Skin epidermis (tissue), 12 donors: Measurements from ENCODE around the gene HSPB8.

Source experiments
- H3K27ac ChIP-seq, 21 experiments: fragments of 200-600 bp; sonication (generic) in 11 of 21; one replicate each; pipeline ENCODE4 v1.5.0; 2020; ENCODE audit warnings: mild to moderate bottlenecking in 3 of 21, inconsistent platforms in 2 of 21, moderate library complexity in 2 of 21
- H3K4me3 ChIP-seq, 7 experiments: fragments of 200-600 bp; sonication (generic) in 2 of 7; one replicate each; pipeline ENCODE4 v1.5.0; 2020; ENCODE audit warnings: inconsistent platforms in 2 of 7, mild to moderate bottlenecking in 2 of 7, moderate library complexity in 1 of 7

Gene HSPB8, protein sequence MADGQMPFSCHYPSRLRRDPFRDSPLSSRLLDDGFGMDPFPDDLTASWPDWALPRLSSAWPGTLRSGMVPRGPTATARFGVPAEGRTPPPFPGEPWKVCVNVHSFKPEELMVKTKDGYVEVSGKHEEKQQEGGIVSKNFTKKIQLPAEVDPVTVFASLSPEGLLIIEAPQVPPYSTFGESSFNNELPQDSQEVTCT

DNA sequence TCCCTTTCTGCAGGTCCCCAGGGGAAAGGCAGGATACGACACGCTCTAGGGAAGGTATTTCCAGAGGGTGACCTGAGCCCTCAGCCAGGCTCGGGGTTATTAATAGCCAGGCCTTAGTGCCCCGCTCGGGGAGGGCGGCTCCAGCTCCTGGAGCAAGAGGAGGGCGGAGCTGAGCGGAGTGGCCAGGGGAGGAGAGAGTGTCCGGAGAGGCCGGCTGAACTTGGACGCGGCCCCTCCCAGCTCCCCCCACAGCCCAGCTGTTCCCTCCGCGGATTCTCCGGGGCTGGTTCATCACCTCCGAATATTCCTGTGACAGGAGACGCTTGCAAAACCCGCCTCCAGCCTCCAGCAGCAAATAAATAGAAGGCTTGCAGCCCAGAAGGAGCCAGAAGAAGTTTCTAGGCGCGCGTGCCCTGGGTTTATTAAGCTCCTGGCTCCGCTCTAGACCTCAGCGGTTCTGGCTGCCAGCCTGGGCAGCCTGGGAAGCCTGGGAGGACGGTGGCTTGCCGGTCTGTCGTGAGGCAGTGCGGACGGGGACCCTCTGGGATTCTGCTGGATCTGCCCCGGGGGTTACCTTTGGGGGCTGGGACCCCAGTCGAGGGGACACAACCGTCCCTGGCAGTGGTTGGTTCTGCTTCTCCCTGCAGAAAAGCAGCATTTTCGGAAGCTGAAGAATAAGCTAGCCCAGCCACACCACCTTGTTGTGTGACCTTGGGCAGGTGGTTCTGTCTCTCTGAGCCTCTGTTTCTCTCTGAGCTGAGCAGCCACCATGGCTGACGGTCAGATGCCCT is at the start of gene HSPB8:
Gene HSPB8, plus strand, starts transcription at position 388 of the 791 bp plus-strand sequence. Its CDS starts 382 bp downstream, at position 770.
- Histone ChIP-seq H3K27ac (peak within 1 kb of the TSS in 18 of 21 experiments; percentile 6 to 87 (median 64)), H3K4me3 (peak within 1 kb of the TSS; percentile 1 to 44 (median 28))

DNA sequence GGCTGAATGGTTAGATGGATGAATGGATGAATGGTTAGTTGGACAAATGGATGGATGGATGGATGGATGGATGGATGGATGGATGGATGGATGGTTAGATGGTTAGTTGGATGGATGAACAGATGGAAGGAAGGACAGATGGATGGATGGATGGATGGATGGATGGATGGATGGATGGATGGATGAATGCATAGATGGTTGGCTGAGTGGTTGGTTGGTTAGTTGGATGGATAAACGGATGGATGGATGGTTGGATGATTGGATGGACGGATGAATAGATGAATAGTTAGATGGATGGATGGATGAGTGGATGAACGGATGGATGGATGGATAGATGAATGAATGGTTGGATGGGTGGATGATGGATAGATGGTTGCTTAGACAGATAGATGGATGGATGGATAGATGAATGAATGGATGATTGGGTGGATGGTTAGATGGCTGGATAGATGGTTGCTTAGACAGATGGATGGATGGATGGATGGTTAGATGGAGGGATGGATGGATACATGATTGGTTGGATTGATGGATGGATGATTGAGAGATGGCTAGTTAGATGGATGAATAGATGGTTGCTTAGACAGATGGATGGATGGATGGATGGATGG is 48.8 kb upstream of the HSPB8 start:
- Histone ChIP-seq H3K27ac (no peak overlapping the region), H3K4me3 (no peak overlapping the region)

DNA sequence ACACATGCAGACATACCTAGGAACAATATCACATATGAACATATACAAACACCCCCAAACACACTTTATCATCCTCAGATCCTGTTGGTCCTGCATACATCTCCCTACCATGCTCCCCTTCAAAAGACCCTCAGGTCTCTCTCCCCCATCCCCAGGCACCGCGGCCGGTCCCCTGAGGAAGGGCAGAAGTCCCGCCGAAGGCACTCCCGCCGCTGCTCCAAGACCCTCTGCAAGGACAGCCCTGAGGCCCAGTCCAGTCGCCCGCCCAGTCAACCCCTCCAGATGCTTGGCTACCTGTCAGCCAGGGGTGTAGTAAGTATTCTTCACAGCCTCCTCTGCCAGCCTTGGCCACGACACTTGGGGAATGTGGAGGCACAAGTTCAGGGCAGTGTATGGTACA is 48.2 kb upstream of the HSPB8 start:
- H3K4me3 ChIP-seq: no peak overlapping the region
- H3K27ac ChIP-seq: no peak overlapping the region

DNA sequence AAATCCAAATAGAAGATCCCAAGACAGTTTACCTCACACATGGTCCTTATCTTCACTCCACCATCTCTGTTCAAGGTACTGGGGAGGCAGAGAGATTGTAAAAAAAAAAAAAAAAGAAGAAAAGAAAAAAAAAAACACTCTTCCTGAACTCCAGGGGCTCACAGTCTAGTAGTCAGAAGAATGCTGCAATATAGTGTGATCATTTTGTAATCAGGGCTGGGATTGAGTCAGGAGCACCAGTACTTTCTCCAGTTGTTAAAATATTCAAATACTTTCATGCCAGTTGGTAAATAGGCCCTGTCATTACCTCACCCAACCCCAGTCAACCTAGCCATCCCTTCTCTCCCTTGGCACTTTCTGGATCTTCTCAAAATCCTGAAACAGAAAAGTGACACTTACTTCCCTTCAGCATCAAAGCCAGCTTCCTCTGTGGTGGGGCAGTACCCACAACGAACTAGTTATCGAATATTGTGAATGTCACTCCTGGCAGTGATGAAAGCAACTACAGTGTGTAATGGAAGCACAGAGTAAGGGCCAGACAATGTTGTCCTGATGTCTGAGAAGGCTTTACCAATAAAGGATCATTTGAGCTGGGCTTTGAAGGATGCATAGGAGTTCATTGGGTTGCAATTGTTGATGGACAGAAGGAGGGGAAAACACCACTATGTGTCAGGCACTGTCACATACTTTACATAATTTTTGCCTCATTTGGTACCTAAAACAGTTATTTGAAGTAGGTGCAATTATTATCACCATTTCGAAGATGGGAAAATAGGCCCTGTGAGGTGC is 44.3 kb upstream of the HSPB8 start:
- no peak overlapping the region for H3K27ac ChIP-seq
- no peak overlapping the region for H3K4me3 ChIP-seq

DNA sequence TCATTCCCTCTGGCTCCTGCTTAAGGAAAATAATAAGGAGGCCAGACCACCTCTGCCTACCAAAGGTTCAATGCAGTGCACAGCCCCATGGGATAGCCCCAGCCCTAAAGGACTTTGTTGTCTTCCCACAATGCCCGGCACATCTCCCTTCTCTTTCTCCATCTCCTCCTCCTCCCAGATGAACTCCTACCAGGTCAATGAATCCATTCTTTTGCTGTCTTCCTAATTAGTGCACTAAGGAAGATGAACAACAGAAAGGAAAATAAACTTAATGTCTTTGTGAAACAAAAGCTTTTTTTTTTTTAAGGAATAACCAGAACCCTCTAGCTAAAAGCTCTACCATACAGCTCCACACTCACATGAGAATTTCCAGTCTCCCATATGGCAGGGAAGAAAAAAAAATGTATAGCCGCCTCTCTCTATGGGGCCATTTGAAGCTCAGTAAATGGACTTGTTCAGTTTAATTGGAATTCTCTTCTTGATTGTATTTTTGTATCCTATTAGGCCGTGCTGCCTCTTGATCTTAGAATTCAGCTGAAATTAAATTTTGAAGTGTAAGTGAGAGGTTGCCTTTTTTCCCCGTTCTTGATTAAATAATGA is 41.8 kb upstream of the HSPB8 start:
- no peak overlapping the region for H3K4me3 ChIP-seq
- no peak overlapping the region for H3K27ac ChIP-seq

DNA sequence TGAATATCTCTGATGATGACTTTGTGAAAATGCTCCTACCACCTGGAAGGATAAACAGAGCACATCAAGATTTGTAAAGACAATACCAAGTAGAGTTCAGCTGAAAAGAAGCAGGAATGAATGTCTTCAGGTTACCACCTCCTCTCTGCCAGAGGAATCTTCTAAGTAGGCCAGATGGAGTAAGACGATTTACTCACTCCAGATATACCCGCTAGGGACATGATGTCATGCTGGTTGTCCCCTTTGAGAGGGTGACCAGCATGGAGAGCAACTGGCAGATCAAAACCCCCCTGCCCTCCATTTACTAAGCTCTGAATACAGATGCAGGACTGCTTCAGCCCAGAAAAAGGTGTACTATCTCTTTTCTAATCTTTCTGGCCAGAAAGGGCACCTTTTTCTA is 39.3 kb upstream of the HSPB8 start:
- H3K4me3 ChIP-seq: no peak overlapping the region
- no peak overlapping the region for H3K27ac ChIP-seq

DNA sequence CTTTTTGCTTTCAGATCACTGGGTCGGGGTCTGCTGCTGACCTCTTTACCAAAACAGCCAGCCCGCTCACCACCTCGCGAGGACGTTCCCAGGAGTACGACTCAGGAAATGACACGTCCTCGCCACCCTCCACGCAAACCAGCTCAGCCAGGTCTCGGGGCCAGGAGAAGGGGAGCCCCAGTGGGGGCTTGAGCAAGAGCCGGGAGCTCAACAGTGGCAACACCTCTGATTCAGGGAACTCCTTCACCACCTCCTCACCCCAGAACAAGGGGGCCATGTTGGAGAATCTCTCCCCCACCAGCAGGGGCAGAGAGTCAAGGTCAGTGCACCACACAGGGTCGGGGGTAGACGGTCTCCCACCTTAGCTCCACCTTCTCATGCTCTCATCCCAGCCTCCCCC is 33.4 kb upstream of the HSPB8 start:
- no peak overlapping the region for H3K27ac ChIP-seq

DNA sequence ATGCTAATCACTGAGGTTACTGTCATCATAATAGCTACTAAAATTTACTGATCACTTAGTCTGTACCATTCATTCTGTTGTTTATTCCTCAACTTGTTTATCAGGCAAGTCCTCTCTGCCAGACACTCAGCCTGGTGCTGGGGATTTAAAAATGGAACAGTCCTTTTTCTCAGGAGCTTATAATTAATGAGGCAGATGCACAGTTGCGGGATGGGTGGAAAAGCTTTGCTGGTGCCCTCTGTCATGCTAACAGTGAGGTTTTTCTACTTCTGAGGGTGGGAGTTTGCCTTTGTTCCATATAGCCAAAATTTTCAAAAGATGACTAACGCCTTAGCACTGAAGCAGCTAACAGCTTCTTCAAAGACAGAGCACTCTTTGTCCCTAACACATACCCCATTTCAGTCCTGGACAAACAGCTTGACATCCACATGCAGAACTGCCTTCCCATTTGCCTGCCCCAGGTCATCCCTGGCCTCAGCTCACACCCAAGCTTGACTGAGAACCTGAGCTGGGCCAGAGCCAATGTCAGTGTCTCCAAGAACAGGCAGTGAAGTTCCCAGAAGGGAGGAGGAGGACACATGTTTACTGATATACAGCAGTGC is 30.8 kb upstream of the HSPB8 start:
- no peak overlapping the region for H3K27ac ChIP-seq
- no peak overlapping the region for H3K4me3 ChIP-seq

More for the DNA sequence above, 33.4 kb upstream of the HSPB8 start:
- H3K4me3 ChIP-seq: no peak overlapping the region

DNA sequence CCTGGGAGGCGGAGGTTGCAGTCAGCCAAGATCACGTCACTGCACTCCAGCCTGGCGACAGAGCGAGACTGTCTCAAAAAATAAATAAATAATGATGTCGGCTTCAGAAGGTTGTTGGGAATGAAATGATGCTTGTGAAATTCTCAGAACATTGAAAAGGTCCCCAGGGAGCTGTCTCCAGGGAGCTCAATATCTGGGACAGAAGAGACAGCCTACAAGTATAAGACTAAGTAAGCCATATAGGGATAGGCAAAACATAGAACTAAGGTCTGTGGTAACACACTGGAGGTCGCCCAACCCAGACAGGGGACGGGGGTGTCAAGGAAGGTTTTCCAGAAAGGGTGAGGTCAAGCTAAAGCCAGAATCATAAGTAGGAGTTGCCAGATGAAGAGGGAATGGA is 29.5 kb upstream of the HSPB8 start:
- H3K4me3 ChIP-seq: no peak overlapping the region
- H3K27ac ChIP-seq: no peak overlapping the region

DNA sequence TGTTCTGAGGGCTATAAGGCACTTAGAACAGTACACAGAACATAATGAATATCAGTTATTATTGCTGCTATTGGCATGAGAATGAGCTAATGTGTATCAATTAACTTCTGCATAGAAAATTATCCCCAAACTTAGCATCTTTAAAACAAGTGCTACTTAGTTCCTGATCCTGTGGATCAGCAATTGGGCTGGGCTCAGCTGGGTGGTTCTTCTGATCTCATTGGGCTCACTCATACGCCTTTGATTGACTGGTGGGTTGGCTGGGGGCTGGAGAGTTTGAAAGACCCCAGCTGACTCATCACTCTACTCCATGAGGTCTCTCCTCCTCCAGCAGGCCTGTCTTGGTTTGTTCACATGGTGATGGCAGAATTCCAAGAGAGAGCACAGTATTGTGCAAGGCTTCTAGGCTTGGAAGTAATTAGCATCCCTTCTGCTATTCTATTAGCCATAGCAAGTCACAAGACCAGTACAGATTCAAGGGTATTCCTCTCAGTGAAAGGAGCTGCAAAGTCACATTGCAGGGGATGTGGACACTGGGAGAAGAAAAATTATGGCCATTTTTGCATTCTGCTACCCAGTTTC is 27.2 kb upstream of the HSPB8 start:
- no peak overlapping the region for H3K27ac ChIP-seq

DNA sequence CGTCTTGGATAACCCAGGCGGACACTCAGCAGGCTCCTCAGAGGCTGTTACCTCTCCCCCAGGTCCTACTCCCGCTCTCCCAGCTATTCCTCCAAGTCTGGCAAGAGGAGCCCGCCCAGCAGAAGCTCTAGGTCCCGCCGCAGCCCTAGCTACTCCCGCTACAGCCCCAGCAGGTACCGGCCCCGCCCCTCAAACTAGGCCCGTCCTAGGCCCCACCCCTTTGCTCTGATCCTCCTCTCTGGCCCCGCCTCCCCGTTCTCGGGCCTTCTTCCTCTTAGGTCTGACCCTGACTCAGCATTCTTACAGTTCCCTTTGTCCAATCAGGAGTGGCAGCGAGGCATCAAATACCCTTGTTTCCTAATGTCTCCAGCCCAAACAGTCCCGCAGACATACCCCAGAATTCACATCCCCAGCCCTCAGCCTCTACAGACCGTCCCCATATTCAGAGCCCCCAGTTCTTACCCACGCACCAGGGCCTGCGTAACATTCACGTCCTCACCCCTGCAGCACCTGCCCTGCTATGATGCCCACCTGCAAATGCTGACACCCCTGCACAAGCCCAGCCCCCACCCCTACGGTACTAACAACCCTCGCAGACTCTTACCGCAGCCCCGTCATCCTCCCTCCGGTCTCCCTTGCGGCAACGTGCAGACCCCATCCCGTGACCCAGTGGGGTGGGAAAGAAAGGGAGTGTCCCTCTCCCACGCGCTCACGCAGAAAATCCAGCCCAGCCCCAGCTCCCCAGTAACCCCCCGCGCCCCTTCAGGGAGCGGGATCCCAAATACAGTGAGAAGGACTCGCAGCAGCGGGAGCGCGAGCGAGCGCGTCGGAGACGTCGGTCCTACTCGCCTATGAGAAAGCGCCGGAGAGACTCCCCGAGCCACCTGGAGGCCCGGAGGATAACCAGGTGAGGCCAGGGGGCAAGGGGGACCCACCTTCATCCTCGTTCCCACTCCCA is 25.0 kb upstream of the HSPB8 start:
- no peak overlapping the region for H3K27ac ChIP-seq
- no peak overlapping the region for H3K4me3 ChIP-seq

More for the DNA sequence above, 27.2 kb upstream of the HSPB8 start:
- no peak overlapping the region for H3K4me3 ChIP-seq

DNA sequence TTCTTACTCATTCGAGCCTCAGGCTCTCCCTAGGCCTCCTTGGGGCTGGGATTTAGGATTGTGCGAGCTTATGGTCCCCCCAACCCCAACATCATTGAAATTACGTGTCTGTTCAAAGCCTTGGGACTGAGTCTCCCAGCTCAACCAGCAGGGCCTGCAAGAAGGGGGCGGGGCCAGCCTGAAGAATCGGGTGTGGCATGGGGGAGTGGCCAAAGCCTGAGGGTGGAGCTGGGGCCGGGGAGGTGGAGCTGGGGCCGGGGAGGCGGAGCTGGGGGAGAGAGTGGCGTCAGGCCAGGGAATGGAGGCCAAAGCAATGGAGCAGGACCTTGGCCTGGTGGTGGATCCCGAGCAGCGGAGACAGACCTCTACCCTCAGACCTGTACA is 24.3 kb upstream of the HSPB8 start:
- Histone ChIP-seq H3K27ac (no peak overlapping the region), H3K4me3 (no peak overlapping the region)

DNA sequence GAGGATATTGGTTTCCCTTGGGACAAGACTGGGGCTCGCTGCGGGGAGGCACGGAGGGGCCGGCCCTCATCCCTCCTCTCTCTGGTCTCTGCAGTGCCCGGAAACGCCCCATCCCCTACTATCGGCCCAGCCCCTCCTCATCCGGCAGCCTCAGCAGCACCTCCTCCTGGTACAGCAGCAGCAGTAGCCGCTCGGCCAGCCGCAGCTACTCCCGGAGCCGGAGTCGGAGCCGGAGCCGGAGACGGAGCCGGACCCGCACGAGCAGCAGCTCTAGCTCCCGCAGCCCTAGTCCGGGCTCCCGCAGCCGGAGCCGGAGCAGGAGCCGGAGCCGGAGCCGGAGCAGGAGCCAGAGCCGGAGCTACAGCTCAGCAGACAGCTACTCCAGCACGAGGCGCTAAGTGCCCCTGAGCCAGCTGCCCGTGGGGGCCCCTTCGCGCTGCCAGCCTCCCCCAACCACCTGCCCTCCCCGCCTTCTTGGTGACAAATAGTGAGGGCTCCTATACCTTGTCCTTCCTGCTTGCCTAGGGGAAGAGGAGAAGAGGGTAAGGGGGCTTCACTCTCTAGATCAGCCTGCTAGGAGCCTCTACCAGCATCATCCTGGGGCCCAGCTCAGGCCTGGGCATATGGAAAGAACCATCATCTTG is 22.2 kb upstream of the HSPB8 start:
- Histone ChIP-seq H3K27ac (no peak overlapping the region), H3K4me3 (no peak overlapping the region)

DNA sequence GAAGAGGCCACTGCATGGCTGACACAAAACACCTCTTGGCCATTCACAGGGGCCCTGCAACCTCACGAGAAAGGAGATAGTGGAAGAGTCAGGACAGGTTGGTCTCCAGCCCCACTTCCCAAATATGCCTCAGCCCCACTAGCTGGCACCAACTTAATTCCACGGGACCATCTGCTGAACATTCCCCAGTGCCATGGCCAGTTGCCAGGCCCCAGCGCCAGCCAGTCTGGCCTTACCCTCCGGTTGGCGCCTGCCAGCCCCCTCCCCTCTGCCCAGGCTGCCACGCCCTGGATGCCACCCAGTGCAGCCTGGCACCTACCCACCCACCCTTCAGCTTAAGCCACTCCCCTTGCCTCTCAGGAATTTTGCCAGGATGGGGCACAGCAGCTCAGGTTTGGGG is 21.2 kb upstream of the HSPB8 start:
- no peak overlapping the region for H3K4me3 ChIP-seq
- no peak overlapping the region for H3K27ac ChIP-seq

DNA sequence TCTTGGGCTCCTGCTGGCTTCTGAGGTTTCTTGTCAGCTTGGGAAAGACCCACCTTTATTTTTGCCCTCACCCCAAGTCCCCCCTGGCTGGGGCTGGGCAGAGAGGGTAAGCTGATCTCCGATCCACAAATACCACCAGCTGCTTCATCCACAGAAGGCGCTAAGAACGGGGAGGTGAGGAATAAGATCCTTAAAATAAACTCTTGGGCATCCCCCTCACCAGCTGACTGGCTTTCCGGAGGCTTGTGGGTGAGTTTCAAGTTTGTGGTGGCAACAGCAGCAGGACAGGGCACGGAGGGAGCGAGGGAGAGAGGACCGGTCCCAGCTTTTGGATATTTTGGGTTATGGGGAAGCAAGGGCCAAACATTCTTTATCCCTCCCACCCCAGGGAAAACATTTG is 20.8 kb upstream of the HSPB8 start:
- Histone ChIP-seq H3K27ac (no peak overlapping the region), H3K4me3 (no peak overlapping the region)

DNA sequence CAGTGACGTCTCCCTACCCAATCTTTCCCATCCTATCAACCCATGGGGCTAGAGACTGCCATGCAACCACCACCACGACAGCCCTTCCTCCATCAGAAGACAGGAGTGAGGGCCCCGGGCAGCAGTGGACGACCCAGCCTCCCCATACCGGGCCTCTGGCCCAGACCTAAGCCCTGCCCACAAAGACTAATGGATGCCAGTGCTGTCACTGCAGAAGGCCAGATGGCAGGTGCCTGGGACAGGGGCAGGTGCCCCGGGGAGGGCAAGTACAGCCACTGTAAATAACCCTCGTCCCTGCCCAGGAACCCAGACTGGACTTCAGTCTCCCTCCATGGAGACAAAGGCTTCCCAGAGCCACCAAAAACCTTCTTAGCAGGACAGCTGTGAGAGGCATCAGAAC is 20.3 kb upstream of the HSPB8 start:
- no peak overlapping the region for H3K4me3 ChIP-seq

DNA sequence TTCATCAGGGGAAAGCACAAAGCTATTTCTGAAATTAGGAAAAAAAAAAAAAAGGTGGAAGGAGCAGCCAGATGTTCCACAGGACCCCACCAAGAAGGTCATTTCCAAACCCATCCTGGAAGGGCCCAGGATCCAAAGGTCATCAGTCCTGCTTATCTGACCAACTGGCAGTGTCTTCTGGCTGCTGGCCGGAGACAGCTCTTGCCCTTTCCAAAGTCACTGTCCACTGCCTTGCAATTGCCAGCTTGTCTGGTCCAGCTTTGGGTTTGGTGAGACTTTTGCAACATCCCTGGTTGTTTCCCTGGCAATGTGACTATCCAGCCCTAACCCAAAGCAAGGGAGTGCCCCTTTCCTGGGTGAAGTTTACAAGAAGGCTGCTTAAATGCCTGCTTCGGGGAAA is 18.9 kb upstream of the HSPB8 start:
- H3K4me3 ChIP-seq: no peak overlapping the region
- H3K27ac ChIP-seq: no peak overlapping the region

More for the DNA sequence above, 20.3 kb upstream of the HSPB8 start:
- H3K27ac ChIP-seq: no peak overlapping the region

DNA sequence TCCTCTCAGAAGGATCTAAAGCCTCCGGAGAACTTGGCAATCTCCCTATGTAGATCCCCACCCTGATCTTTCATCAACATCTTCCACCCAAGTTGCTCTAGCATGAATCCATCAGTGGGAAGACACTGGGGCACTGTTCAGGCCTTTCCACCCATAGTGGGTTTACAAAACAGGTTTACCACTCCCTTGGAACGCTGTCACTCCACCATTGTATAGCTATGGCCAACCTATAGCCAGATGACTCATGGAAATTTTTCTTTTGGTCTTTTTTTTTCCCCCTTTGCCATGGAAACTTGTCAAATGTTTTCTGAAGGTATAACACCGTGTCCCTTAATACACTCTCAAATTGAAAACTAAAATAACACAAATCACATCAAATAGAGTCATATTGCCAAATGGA is 10.8 kb upstream of the HSPB8 start:
- Histone ChIP-seq H3K4me3 (no peak overlapping the region), H3K27ac (peak overlapping the region in 1 of 21 experiments; percentile 57)
